OCI-LY3 (cell line): ENCODE results near the gene DNAAF5.

Experiments
- EZH2phosphoT487 ChIP-seq: fragments of 200-600 bp; shearing (Covaris generic); IDR thresholded peaks from 2 replicates; pipeline ENCODE4 v1.6.1; 2018; ENCODE audit warnings: antibody characterized with exemption, mixed run types, low read depth
- TF ChIP-seq, protein P1 (sequence below): fragments of 200-600, 300-600 bp; sonication (generic); IDR thresholded peaks from 2 replicates; pipeline ENCODE4 v1.5.1; 2014; ENCODE audit warnings: antibody characterized with exemption, low read length, low read depth

GRCh38 chr7:713139-713457, 13.4 kb upstream of the DNAAF5 start:
- TF ChIP-seq, protein P1, sequence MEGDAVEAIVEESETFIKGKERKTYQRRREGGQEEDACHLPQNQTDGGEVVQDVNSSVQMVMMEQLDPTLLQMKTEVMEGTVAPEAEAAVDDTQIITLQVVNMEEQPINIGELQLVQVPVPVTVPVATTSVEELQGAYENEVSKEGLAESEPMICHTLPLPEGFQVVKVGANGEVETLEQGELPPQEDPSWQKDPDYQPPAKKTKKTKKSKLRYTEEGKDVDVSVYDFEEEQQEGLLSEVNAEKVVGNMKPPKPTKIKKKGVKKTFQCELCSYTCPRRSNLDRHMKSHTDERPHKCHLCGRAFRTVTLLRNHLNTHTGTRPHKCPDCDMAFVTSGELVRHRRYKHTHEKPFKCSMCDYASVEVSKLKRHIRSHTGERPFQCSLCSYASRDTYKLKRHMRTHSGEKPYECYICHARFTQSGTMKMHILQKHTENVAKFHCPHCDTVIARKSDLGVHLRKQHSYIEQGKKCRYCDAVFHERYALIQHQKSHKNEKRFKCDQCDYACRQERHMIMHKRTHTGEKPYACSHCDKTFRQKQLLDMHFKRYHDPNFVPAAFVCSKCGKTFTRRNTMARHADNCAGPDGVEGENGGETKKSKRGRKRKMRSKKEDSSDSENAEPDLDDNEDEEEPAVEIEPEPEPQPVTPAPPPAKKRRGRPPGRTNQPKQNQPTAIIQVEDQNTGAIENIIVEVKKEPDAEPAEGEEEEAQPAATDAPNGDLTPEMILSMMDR, result no peak
- TF ChIP-seq EZH2phosphoT487, result no peak
